ENCODE measurements around the gene CALD1.

CALD1 gene

DNA sequence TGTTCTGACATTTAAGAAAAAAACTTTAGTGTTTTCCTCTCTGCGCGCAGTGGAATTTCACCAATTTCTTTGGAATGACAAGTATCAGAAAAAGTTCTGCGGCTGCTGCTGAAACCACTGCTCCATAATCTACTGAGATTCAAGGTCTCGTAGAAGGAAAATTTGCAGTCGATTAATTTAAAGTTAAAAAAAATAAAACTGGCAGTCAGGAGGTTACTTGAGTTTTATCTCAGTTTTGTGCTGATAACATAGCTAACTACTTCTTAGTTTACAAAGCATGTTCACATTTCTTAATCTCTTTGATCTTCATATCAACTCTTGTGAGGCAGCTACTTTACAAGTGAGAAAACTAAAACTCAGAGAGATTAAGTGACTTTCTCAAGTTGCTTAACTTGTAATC lies 18.2 kb upstream of the CALD1 start:
- no peak overlapping the region for H3K4me3 ChIP-seq (ENCODE audit: low read depth, low read length)
- TF ChIP-seq, protein P1, sequence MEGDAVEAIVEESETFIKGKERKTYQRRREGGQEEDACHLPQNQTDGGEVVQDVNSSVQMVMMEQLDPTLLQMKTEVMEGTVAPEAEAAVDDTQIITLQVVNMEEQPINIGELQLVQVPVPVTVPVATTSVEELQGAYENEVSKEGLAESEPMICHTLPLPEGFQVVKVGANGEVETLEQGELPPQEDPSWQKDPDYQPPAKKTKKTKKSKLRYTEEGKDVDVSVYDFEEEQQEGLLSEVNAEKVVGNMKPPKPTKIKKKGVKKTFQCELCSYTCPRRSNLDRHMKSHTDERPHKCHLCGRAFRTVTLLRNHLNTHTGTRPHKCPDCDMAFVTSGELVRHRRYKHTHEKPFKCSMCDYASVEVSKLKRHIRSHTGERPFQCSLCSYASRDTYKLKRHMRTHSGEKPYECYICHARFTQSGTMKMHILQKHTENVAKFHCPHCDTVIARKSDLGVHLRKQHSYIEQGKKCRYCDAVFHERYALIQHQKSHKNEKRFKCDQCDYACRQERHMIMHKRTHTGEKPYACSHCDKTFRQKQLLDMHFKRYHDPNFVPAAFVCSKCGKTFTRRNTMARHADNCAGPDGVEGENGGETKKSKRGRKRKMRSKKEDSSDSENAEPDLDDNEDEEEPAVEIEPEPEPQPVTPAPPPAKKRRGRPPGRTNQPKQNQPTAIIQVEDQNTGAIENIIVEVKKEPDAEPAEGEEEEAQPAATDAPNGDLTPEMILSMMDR (IDR thresholded peaks at IDR 0.05; ENCODE audit: borderline replicate concordance, insufficient read depth, low read depth, low read length): no peak

DNA sequence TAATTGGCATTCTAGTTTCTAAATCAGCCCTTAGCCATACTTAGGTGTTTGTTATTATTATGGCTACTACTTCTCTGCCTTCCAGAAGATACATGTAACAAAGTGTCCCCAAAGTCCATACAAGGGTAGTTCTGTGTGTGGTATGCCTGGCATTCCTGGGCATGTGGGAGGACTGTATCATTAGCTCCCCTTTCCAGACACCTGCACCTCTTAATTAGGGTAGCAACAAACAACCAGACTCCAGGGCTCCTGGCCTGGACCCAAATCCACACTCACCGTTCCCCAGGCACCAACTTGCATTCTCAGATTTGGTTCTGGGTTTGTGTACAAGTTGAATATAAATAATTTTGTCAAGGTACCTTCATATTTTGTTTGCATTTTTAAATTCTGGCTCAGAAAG lies 15.5 kb upstream of the CALD1 start:
- no peak overlapping the region for H3K4me3 ChIP-seq (ENCODE audit: low read depth, low read length)
- TF ChIP-seq, protein P1 (IDR thresholded peaks at IDR 0.05; ENCODE audit: borderline replicate concordance, insufficient read depth, low read depth, low read length): no peak

DNA sequence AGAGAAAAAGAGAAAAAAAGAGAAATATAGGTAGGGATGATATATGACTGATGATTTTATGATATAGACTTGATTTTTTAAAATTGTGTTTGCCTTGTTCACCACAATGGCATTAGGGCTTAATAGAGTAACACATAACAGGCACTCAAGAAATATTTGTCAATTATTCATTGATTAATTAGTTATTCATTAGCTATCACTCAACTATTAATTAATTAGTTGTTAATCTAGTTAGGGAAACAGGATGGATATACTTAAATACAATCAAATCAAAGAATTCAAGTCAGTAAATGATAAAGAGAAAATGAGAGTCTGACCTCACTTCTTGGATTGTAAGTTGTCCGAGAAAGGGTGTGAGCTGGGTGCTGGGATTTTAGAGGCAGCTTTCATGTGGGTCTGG lies 15.1 kb upstream of the CALD1 start:
- TF ChIP-seq, protein P1 (IDR thresholded peaks at IDR 0.05; ENCODE audit: borderline replicate concordance, insufficient read depth, low read depth, low read length): no peak
- no peak overlapping the region for H3K4me3 ChIP-seq (ENCODE audit: low read depth, low read length)

DNA sequence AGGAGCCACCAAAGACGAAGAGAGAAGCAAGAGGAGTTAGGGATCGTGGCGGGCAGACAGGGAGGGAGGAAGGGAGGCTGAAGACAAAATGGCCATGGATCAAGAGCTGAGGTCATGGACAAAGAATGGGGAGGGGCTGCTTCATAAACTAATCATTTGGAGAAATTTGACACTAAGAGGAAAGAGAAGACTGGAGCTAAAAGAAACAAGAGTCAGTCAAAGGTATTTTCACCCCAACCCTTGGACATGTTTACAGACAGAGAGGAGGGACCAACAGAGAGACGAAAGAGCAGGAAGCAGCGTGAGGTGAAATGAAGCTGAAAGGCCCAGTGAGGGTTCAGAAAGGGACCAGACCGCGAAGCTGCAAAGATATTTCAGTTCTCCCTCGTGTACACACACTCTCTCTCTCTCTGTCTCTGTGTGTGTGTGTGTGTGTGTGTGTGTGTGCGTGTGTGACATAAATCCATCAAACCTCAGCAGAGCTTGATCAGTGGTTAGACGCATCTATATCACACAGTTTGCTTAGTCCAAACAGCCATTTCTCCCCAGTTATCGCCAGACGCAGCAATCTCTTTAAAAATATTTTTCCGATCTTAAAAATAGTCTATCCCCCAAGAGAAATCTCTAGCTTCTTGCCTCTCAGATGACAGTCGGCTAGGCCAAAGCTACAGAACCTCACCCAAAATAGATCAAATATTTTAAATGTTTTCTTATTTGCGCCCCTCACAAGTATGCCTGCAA lies 12.5 kb upstream of the CALD1 start:
- H3K4me3 ChIP-seq (ENCODE audit: low read depth, low read length): no peak overlapping the region
- TF ChIP-seq, protein P1 (IDR thresholded peaks at IDR 0.05; ENCODE audit: borderline replicate concordance, insufficient read depth, low read depth, low read length): no peak

DNA sequence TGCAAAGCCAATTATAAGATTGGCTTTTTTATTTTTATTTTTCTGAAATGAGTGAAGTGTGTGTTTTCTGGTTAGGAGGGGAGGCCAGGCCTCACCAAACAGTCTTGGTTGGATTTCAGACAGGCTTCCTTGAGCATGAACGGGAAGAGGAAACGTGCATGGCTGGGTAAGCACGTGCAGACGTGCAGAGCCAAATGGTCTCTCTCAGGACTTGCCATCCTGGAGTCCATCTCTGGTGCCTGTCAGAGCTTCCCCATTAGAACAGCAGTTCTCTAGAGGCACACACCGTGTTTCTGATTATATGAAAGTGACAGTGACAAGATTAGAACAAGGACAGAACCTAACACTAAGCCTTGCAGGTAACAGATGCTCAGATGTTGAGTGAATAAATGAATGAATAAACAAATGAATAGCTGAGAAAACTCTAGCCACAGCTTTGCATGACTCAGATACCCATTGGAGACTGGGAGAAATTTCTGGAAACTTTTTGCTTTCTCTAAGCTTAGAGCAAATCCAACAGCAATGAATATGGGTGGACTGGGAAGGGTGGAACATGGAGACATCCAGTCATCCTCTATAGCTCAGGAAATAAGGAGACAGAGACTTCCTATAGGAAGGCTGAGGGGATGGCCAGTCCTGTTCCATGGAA lies 11.8 kb upstream of the CALD1 start:
- H3K4me3 ChIP-seq (ENCODE audit: low read depth, low read length): no peak overlapping the region
- TF ChIP-seq, protein P1 (IDR thresholded peaks at IDR 0.05; ENCODE audit: borderline replicate concordance, insufficient read depth, low read depth, low read length): no peak

DNA sequence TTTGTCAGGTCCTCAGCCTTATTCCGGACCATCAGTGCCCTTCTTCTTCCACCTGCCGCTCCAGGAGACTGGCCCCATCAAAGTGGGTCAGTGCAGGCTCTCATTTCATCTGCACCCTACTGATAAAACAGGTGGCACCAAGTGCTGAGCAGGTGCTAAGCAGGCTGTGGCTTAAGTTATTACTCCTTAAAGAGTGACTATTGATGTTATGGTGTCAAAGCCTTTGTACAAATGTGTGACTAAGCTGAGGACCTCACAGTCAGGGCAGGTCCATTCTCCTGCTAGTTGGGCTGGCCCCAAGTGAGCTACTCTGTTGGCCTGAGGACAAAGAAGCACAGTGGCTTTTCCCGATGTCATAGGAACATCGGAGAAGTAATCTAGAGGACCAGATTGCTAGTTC lies 11.2 kb upstream of the CALD1 start:
- H3K4me3 ChIP-seq (ENCODE audit: low read depth, low read length): no peak overlapping the region
- TF ChIP-seq, protein P1 (IDR thresholded peaks at IDR 0.05; ENCODE audit: borderline replicate concordance, insufficient read depth, low read depth, low read length): no peak

DNA sequence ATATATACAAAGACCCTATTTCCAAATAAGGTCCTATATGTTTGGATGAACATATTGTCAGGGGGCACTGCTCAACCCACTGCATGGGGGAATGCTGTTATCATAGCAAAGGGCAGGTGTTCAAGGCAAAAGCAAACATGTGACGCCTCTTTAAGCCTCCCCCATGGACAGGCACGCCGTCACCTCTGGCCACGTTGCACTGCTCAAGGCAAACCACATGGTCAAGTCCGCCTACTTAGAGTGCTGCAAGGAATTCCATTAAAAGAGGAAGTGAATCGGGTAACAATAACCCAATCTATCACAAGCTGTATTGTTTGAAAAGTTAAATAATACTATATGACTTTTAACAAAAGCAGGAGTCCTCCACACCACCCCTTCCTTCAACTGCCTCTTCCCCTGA lies 8.8 kb upstream of the CALD1 start:
- no peak overlapping the region for H3K4me3 ChIP-seq (ENCODE audit: low read depth, low read length)
- TF ChIP-seq, protein P1 (IDR thresholded peaks at IDR 0.05; ENCODE audit: borderline replicate concordance, insufficient read depth, low read depth, low read length): no peak
